CD14-positive monocyte (primary cell): Measurements from ENCODE around the gene HOATZ. TPM values are rescaled to one million over a fixed set of nuclear protein-coding genes. Genes with fewer than 3 reads are reported as not detected.

Experiments used
- DNase-seq, 3 donors: peaks; one replicate each; pipeline ENCODE4 v3.0.0-alpha.2; 2011 to 2022
- H2AFZ ChIP-seq: 2 replicates; pipeline ENCODE4 v1.6.0; 2012; ENCODE audit warnings: mild to moderate bottlenecking, low read depth, low read length, inconsistent platforms; ENCODE audit not compliant: insufficient read depth, poor library complexity, severe bottlenecking
- H3K27ac ChIP-seq, 2 donors: 1 replicate in 1 of 2; 2 replicates in 1 of 2; pipeline ENCODE4 v1.5.1; 2012 to 2013; ENCODE audit warnings: low read length in 2 of 2, control low read depth in 1 of 2, inconsistent platforms in 1 of 2, low read depth in 1 of 2, mild to moderate bottlenecking in 1 of 2
- H3K27me3 ChIP-seq, 2 donors: one replicate each; pipeline versions ENCODE4 v1.6.0 to v1.6.1; 2011 to 2013; ENCODE audit warnings: low read length in 2 of 2; ENCODE audit not compliant: control insufficient read depth in 2 of 2, insufficient read depth in 2 of 2
- H3K36me3 ChIP-seq, 2 donors: replicated peaks in 1 of 2; 1 replicate in 1 of 2; 2 replicates in 1 of 2; pipeline versions ENCODE4 v1.5.1 to v1.6.1; 2012 to 2013; ENCODE audit warnings: low read length in 2 of 2, control low read depth in 1 of 2, inconsistent platforms in 1 of 2, mild to moderate bottlenecking in 1 of 2; ENCODE audit not compliant: insufficient read depth in 2 of 2, control insufficient read depth in 1 of 2
- H3K4me1 ChIP-seq, 2 donors: 1 replicate in 1 of 2; 2 replicates in 1 of 2; pipeline versions ENCODE4 v1.5.1 to v1.6.1; 2012 to 2013; ENCODE audit warnings: low read length in 2 of 2, control low read depth in 1 of 2, inconsistent platforms in 1 of 2, mild to moderate bottlenecking in 1 of 2, moderate library complexity in 1 of 2; ENCODE audit not compliant: insufficient read depth in 2 of 2, control insufficient read depth in 1 of 2
- H3K4me2 ChIP-seq: replicated peaks from 2 replicates; pipeline ENCODE3; 2012; ENCODE audit warnings: low read length, moderate library complexity, mild to moderate bottlenecking; ENCODE audit not compliant: poor library complexity, severe bottlenecking; ENCODE audit errors: extremely low read depth
- H3K4me3 ChIP-seq, 3 experiments: fragments of 200-600 bp in 1 of 3; sonication (generic) in 1 of 3; replicated peaks in 1 of 3; 1 replicate in 2 of 3; 2 replicates in 1 of 3; pipeline ENCODE4 v1.5.1; 2011 to 2013; ENCODE audit warnings: low read length in 3 of 3, mild to moderate bottlenecking in 3 of 3, control low read depth in 2 of 3, low read depth in 2 of 3, inconsistent platforms in 1 of 3, moderate library complexity in 1 of 3
- H3K79me2 ChIP-seq: 2 replicates; pipeline ENCODE4 v1.6.0; 2012; ENCODE audit warnings: mild to moderate bottlenecking, control low read depth, inconsistent platforms, low read length, moderate library complexity; ENCODE audit not compliant: insufficient read depth
- H3K9ac ChIP-seq: 2 replicates; pipeline ENCODE4 v1.6.0; 2017; ENCODE audit warnings: low read length, mild to moderate bottlenecking; ENCODE audit not compliant: insufficient read depth, poor library complexity, severe bottlenecking
- H3K9me3 ChIP-seq, 2 donors: replicated peaks in 1 of 2; 1 replicate in 1 of 2; 2 replicates in 1 of 2; pipeline versions ENCODE4 v1.5.1 to v1.6.1; 2012 to 2013; ENCODE audit warnings: low read length in 2 of 2, control low read depth in 1 of 2; ENCODE audit not compliant: control insufficient read depth in 1 of 2, insufficient read depth in 1 of 2
- H4K20me1 ChIP-seq: 2 replicates; pipeline ENCODE4 v1.6.0; 2012; ENCODE audit warnings: mild to moderate bottlenecking, low read length, control low read depth, moderate library complexity; ENCODE audit not compliant: insufficient read depth
- H3K27ac Mint-ChIP-seq, 7 donors: one replicate each; pipeline ENCODE4 v1.8.0; 2020; ENCODE audit warnings: mild to moderate bottlenecking in 7 of 7, mixed read lengths in 7 of 7, moderate library complexity in 6 of 7, inconsistent platforms in 2 of 7
- H3K27me3 Mint-ChIP-seq, 3 donors: one replicate each; pipeline ENCODE4 v1.8.0; 2021 to 2022; ENCODE audit warnings: low read depth in 3 of 3, mild to moderate bottlenecking in 3 of 3, mixed read lengths in 3 of 3, moderate library complexity in 3 of 3, inconsistent platforms in 1 of 3
- H3K36me3 Mint-ChIP-seq, 2 donors: one replicate each; pipeline ENCODE4 v1.8.0; 2020; ENCODE audit warnings: mixed read lengths in 2 of 2, inconsistent platforms in 1 of 2, mild to moderate bottlenecking in 1 of 2
- H3K4me1 Mint-ChIP-seq: one replicate; pipeline ENCODE4 v1.8.0; 2020; ENCODE audit warnings: mild to moderate bottlenecking, mixed read lengths
- H3K4me3 Mint-ChIP-seq, 2 donors: one replicate each; pipeline ENCODE4 v1.8.0; 2020; ENCODE audit warnings: mild to moderate bottlenecking in 2 of 2, mixed read lengths in 2 of 2, moderate library complexity in 1 of 2
- H3K9me3 Mint-ChIP-seq, 7 donors: one replicate each; pipeline ENCODE4 v1.8.0; 2020 to 2022; ENCODE audit warnings: mixed read lengths in 7 of 7, mild to moderate bottlenecking in 6 of 7, moderate library complexity in 6 of 7, inconsistent platforms in 2 of 7
- WGBS: methylation state at CpG from one replicate; pipeline ENCODE4 v1.1.5; 2013; ENCODE audit warnings: missing lambda C conversion rate; ENCODE audit not compliant: insufficient coverage; 5-methylcytosine and 5-hydroxymethylcytosine counted together
- intact Hi-C, 2 donors: fragments of 100-400 bp; cut with micrococcal nuclease; formaldehyde crosslinking; loops; one replicate each; pipeline versions ENCODE4 v1.15.0 to v1.15.1; 2023
- polyA plus RNA-seq, 3 donors: library from polyadenylated mRNA; depleted of rRNA in 1 of 3; unstranded in 2 of 3; stranded (reverse) in 1 of 3; fragments of 300-500 nt in 2 of 3; fragments of >200 nt in 1 of 3; fragmentation: Illumina TruSeq in 2 of 3; gene quantifications; 1 replicate in 2 of 3; 2 replicates in 1 of 3; pipeline ENCODE4 v1.2.3, GENCODE V29; 2012 to 2021
- TF ChIP-seq, protein P1 (sequence below): fragments of 200-600 bp; IDR thresholded peaks from one replicate; pipeline ENCODE4 v1.8.0; 2022; ENCODE audit warnings: antibody characterized with exemption, mild to moderate bottlenecking

Gene HOATZ
- polyA plus RNA-seq, 3 donors, result not detected

DNA sequence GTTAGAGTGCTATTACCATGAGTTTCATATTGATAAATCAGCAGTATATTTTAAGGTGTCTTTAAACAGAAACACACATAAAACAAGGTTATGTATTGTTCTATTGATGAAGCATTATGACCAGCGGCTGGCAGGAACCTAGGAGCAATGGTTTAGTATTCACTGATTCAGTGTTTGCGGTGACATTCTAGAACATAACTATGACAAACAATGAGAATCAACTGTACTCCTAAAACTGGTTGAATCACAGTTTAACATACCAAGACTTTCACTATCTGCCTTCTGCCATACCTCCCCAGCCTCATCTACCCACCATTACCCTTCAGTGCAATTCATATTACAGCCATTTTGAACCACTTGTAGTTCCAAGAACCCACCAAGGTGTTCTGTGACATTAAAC is 8.8 kb downstream of the HOATZ start:
- Histone ChIP-seq H3K79me2 (no peaks in the 10 kb centered on the region), H3K27me3 (no peaks in the 10 kb centered on the region), H2AFZ (no peak overlapping the region), H3K9me3 (no peaks in the 10 kb centered on the region), H3K4me1 (peaks cover 3% of the 10 kb centered on the region in 2 donors), H3K4me2 (no peak overlapping the region), H3K4me3 (no peak overlapping the region), H4K20me1 (no peaks in the 10 kb centered on the region), H3K36me3 (no peaks in the 10 kb centered on the region), H3K27ac (no peak overlapping the region), H3K9ac (no peak overlapping the region)
- Mint-ChIP-seq H3K36me3 (no peaks in the 10 kb centered on the region), H3K27ac (no peak overlapping the region), H3K4me3 (no peak overlapping the region), H3K4me1 (peaks cover 9% of the 10 kb centered on the region), H3K27me3 (peaks cover 0 to 1% (median 0%) of the 10 kb centered on the region in 3 donors), H3K9me3 (no peaks in the 10 kb centered on the region)
- TF ChIP-seq, protein P1, sequence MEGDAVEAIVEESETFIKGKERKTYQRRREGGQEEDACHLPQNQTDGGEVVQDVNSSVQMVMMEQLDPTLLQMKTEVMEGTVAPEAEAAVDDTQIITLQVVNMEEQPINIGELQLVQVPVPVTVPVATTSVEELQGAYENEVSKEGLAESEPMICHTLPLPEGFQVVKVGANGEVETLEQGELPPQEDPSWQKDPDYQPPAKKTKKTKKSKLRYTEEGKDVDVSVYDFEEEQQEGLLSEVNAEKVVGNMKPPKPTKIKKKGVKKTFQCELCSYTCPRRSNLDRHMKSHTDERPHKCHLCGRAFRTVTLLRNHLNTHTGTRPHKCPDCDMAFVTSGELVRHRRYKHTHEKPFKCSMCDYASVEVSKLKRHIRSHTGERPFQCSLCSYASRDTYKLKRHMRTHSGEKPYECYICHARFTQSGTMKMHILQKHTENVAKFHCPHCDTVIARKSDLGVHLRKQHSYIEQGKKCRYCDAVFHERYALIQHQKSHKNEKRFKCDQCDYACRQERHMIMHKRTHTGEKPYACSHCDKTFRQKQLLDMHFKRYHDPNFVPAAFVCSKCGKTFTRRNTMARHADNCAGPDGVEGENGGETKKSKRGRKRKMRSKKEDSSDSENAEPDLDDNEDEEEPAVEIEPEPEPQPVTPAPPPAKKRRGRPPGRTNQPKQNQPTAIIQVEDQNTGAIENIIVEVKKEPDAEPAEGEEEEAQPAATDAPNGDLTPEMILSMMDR, result no peak
- WGBS, result 100% methylated on average over 2 of the region's 2 CpGs
- intact Hi-C loops, result no loop called here
- DNase-seq, result no peak

DNA sequence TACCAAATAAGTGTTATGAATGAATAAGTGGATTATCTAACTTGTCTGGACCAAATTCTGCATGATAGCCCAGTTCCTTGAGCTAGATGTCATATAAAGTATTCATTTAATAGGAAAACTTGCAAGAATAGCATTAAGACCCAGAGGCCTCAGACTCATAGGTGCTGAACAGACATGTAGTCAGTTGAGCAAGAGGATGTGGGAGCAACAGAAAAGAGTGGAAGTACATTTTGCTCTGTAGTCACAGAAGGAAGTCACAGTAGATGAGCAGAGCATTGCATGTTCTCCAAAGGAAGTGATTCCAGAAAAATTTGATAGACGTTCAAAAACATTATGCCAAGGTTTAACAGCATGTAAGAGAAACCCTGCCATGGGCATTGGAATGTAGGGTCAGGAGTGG is 9.5 kb downstream of the HOATZ start:
- Mint-ChIP-seq H3K27ac (no peak overlapping the region), H3K27me3 (peaks cover 0 to 1% (median 0%) of the 10 kb centered on the region in 3 donors), H3K36me3 (no peaks in the 10 kb centered on the region), H3K4me3 (no peak overlapping the region), H3K9me3 (no peaks in the 10 kb centered on the region), H3K4me1 (peaks cover 9% of the 10 kb centered on the region)
- H3K9ac ChIP-seq, result no peak overlapping the region
- H3K27ac ChIP-seq, result no peak overlapping the region
- TF ChIP-seq, protein P1, result no peak
- no peak overlapping the region for H2AFZ ChIP-seq
- no peaks in the 10 kb centered on the region for H3K79me2 ChIP-seq
- peaks cover 3% of the 10 kb centered on the region in 2 donors for H3K4me1 ChIP-seq
- no peak overlapping the region for H3K4me3 ChIP-seq
- no peak for DNase-seq
- WGBS, result no CpG with 5 or more reads among the region's 1 CpG
- no peaks in the 10 kb centered on the region for H3K27me3 ChIP-seq
- intact Hi-C loops, result no loop called here
- no peaks in the 10 kb centered on the region for H3K36me3 ChIP-seq
- no peak overlapping the region for H3K4me2 ChIP-seq
- H4K20me1 ChIP-seq, result no peaks in the 10 kb centered on the region
- H3K9me3 ChIP-seq, result no peaks in the 10 kb centered on the region
